Frontal cortex (tissue), 4 donors: Measurements from ENCODE around the gene MGAT3. TPM values are rescaled to one million over a fixed set of nuclear protein-coding genes. Genes with fewer than 3 reads are reported as not detected.

Experiments
- DNase-seq, 2 donors: peaks; one replicate each; pipeline ENCODE4 v3.0.0; 2012; ENCODE audit warnings: low spot score in 2 of 2
- FAIRE-seq: peaks from 2 replicates; lab custom pipeline; 2012; peaks lifted over from hg19 to GRCh38; lab: Jason Lieb, UNC
- total RNA-seq: library from RNA; depleted of rRNA; stranded (reverse); fragments of >200 nt; gene quantifications from one replicate; pipeline ENCODE4 v1.2.3, GENCODE V29; 2014
- donor health status: control.
- donor health status: control.
- donor health status: control.

MGAT3 gene
- total RNA-seq, 1 donor from 2014 or later: 19.2 TPM

DNA sequence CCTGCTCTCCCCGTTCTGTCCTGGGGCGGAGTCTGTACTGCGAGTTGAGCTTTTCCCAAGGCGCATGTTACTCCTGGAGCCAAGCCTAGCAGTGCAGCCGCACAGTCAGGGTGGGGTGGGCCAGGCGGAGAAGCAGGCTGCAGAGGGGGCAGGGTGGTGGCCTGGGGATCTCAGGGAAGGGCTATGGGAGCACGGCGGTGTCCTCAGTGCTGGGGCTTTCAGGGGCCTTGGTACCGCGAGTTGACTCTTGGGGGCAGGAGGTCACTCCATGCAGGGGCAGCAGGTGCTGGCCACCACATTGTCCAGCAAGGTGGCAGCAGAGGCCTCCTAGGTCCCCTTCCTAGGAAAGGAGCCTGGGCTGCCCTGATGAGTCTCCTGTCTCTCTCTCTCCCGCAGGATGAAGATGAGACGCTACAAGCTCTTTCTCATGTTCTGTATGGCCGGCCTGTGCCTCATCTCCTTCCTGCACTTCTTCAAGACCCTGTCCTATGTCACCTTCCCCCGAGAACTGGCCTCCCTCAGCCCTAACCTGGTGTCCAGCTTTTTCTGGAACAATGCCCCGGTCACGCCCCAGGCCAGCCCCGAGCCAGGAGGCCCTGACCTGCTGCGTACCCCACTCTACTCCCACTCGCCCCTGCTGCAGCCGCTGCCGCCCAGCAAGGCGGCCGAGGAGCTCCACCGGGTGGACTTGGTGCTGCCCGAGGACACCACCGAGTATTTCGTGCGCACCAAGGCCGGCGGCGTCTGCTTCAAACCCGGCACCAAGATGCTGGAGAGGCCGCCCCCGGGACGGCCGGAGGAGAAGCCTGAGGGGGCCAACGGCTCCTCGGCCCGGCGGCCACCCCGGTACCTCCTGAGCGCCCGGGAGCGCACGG is 30.4 kb downstream of the MGAT3 start:
- FAIRE-seq: no peak
- peak in 1 of 2 donors; percentile 66 for DNase-seq

- DNase-seq: no peak
- FAIRE-seq: no peak
Measured at GRCh38 chr22:39487826-39488520, 31.2 kb downstream of the MGAT3 start.

DNA sequence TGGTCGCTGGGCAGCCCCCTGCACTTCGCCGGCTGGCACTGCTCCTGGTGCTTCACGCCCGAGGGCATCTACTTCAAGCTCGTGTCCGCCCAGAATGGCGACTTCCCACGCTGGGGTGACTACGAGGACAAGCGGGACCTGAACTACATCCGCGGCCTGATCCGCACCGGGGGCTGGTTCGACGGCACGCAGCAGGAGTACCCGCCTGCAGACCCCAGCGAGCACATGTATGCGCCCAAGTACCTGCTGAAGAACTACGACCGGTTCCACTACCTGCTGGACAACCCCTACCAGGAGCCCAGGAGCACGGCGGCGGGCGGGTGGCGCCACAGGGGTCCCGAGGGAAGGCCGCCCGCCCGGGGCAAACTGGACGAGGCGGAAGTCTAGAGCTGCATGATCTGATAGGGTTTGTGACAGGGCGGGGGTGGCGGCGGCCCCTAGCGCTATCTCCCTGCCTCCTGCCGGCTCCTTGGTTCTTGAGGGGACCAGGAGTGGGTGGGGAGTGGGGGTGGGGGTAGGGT is 31.8 kb downstream of the MGAT3 start:
- FAIRE-seq (no peak), DNase-seq (no peak)

DNA sequence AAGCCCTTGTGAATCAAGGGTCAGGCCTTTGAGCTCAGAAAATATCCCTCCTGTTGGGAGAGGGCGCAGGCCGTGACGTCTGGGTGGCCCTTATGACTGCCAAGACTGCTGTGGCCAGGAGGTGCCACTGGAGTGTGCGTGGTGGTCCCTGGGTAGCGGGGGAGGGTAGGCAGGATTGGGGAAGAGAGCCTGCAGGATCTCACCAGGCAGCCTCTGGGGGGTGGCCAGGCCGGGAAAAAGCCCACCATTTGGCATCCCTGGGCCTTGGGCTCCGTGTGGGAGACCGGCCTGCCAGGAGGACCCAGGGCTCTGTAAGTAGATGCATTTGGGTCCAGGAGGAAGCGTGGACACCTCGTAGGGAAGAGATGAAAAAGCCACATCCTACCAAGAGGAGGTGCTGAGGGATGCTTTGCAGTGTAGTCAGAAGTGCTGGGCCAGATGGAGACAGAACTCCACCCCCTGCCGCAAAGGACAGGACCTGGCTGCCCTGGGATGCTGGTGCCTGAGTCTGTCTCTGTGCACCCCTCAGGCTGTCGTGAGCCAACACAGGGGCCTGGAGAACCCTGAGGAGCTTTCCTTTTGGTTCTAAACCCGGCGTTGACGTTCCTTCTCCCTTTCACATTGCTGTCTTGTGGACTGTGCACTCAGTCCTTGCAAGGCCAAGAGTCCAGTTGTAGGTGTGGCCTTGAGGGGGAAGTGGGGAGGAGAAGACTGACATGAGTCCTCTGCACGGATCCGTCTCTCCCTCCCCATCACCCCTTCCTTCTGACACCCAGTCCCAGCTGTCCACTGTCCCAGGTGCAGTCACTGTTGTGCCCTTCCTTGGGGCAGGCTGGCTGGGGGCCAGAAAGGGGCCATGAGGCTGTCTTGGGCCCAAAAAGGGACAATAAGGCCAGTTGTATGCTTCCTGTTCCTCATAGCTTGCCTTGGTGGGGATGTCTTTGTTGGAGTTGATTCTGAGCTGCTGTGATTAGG is 32.6 kb downstream of the MGAT3 start:
- FAIRE-seq (no peak), DNase-seq (no peak)

GRCh38 chr22:39490135-39490798 is 33.5 kb downstream of the MGAT3 start:
- DNase-seq (peak; percentile 84 to 89), FAIRE-seq (no peak)

DNA sequence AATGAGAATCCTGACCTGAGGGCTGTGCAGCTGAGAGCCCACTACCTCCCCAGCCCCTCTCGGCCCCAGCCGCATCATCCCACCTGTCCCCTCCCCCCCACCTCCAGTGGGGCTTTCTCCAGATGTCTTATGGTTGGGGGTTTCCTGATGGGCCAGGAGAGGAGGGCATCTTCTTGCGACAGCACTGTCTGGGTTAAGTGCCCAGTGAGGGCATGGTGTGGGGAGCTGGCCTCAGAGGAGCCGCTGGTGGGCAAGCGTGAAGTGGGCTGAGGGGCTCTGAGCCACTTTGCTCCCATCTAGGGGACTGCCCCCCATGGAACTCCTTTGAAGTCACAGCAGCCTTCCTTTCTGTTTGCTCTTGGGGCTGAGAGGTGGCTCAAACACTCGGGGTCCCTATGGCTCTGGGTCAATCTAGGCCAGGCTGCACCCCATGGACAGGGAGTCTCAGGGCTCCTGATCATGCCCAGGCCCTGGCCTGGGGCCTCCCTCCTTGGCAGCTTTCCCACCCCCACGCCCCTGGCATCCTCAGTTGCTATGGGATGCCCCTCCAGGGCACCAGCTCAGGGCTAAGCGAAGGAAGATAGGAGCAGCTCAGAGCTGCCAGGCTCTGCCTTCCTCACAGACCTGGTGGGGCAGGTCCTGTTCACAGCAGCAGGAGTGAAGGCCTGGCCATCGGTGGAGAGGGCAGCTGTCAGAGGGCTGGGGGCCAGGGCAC is 34.3 kb downstream of the MGAT3 start:
- no peak for DNase-seq
- no peak for FAIRE-seq

- DNase-seq (no peak), FAIRE-seq (no peak)
Measured at GRCh38 chr22:39491696-39492095, 34.9 kb downstream of the MGAT3 start.

- FAIRE-seq: no peak
- DNase-seq: no peak
Measured at GRCh38 chr22:39492186-39492585, 35.4 kb downstream of the MGAT3 start.

DNA sequence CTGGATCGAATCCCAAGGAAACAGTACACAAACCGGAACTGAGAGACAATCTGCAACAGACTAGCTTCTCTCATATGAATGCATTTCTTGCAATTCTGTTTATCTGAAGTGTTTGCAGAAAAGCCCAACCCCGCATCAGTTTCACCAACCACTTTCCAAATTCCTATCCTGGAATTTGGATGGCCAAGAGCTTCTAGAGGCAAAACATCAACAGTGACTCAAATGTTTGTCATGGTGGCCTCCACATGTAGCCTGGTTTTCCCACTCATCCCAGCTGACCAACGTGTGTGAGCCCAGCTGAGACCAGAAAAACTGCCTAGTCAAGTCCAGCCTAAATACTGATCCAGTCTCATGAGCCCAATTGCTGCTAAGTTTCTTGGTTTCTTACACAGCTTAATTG is 36.9 kb downstream of the MGAT3 start:
- FAIRE-seq (no peak), DNase-seq (no peak)

GRCh38 chr22:39494471-39495120 is 37.8 kb downstream of the MGAT3 start:
- DNase-seq (no peak), FAIRE-seq (no peak)

DNA sequence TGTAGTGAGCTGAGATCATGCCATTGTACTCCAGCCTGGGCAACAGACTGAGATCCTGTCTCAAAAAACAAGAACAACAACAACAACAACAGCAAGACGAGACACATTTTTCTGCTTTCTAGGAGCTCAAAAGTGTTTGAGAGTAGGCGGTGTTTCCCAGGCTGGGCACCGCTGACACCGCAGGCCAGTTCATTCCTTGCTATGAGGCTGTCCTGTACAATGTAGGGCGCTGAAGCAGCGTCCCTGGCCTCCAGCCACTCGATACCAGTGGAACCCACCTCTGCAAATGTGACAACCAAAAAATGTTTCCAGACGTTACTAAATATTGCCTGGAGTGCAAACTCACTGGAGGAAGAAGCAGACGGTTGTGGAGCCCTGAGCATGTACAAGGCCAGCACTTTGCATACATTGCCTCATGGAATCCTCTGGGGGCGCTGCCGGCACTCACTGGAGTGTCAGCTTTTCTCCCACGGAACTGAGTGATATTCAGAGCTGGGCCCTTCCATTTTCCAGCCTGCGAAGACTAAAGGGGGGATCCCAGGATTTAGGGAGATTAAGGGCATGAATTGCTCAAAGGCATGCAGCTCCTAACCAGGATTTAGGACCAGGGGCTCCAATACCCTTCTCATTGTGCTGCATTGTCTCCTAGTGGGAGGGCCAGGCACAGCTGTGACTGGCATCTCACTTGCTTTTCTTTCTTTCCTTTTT is 39.5 kb downstream of the MGAT3 start:
- peak; percentile 62 to 67 for DNase-seq
- FAIRE-seq: no peak

- DNase-seq: no peak
- FAIRE-seq: no peak
Measured at GRCh38 chr22:39497429-39497828, 40.6 kb downstream of the MGAT3 start.

DNA sequence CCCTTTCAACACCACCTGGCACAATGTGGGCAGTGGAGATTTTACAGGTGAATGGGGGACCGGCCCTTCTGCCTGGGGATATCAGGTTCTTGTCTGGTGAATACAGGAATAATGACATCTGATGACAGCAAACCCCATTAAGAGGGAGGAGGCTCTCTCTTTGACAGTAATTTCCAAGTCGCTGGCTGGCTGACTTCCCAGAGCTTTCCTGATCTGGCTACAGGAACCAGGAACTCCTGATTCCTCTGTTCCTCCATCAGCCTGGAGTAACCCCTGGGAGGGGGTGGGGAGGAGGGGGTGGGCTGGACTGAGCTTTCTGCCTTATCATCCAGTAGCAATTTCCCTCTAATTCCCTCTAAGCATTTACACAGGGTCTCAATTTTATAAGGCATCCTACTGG is 41.6 kb downstream of the MGAT3 start:
- DNase-seq (no peak), FAIRE-seq (no peak)

DNA sequence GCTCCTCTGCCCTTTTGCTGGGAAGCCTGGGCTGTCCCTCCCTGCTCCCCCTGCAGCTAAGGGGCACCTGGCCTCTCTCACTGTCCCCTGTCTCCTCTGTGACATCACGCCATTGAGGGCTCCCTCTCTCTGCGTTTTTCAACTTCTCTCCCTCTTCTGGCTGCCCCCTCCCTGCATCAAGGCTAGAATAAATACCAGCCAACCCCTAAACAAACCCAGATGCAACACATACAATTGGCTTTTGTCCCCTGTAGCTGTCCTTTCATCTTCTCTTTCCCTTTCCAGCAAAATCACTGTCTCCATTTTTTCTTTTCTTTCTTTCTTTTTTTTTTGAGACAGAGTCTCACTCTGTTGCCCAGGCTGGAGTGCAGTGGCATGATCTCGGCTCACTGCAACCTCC is 42.0 kb downstream of the MGAT3 start:
- DNase-seq: no peak
- FAIRE-seq: no peak

DNA sequence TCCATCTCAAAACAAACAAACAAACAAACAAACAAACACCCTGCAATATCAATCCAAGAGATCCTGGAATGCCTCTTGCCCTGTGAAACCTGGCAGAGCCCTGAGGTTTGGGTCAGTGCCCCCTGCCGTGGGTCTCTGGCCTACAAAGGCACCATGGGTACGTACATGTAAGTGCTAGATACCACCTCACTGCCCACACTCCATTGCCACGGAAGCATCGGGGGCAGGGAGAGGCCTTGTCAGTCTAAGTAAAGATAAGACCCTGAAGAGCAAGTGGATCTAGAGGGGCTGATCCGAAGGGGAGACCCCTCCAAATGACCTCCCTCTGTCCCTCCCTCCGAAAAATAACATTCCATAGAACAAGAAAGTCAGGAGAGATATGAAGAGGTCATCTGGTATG is 43.3 kb downstream of the MGAT3 start:
- DNase-seq: no peak
- FAIRE-seq: no peak

- FAIRE-seq (no peak), DNase-seq (no peak)
Measured at GRCh38 chr22:39501644-39502108, 44.9 kb downstream of the MGAT3 start.

GRCh38 chr22:39502109-39502788 is 45.4 kb downstream of the MGAT3 start, which contains the start of gene MIEF1:
TSS of gene MIEF1 (plus strand) at chr22:39502290. CDS start at chr22:39511295, 9,005 bp downstream.
- DNase-seq (peak; percentile 90 to 96), FAIRE-seq (no peak)
